ENCODE results near the gene GNAI1.

The GNAI1 gene

DNA sequence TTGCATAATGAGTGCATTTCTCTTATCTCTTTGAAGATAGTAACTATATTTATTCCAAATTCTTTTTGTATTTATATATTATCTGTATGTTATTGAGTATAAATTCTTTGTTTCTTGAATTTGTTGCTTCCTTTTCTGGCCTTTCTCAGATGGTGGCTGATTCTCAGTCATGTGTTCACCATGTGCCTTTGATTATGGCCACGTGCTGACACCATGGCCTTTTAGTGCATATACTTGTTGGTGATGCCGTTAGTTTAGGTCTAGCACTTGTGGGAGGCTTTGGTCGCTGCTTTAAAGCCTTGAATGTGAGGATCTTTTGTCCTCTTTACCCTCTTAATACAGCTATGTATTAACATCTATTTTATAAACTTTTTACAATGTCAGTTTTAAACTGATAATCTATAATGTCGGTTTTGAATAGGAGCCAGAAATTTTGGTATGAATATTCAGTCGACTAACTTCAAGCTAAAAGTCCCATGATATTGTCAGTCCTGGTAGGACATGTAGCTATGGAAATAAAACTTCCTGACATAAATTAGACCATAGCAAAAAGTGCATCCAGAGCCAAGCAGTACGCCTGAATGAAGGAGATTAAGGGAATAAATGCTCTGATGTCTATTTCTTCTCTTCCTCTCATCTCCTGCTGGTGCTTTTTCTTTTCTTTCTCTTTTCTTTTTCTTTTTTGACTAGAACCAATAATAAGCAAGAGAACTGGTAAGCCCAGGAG, 130.3 kb downstream of the GNAI1 start:
- TF ChIP-seq, protein P1, sequence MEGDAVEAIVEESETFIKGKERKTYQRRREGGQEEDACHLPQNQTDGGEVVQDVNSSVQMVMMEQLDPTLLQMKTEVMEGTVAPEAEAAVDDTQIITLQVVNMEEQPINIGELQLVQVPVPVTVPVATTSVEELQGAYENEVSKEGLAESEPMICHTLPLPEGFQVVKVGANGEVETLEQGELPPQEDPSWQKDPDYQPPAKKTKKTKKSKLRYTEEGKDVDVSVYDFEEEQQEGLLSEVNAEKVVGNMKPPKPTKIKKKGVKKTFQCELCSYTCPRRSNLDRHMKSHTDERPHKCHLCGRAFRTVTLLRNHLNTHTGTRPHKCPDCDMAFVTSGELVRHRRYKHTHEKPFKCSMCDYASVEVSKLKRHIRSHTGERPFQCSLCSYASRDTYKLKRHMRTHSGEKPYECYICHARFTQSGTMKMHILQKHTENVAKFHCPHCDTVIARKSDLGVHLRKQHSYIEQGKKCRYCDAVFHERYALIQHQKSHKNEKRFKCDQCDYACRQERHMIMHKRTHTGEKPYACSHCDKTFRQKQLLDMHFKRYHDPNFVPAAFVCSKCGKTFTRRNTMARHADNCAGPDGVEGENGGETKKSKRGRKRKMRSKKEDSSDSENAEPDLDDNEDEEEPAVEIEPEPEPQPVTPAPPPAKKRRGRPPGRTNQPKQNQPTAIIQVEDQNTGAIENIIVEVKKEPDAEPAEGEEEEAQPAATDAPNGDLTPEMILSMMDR (IDR thresholded peaks at IDR 0.05; ENCODE audit: borderline replicate concordance, extremely low read depth, low read length, poor library complexity, severe bottlenecking), result no peak
- TF ChIP-seq EZH2 (IDR thresholded peaks at IDR 0.05; ENCODE audit: borderline replicate concordance, low read depth, low read length, severe bottlenecking), result no peak
- Histone ChIP-seq H3K79me2 (ENCODE audit: insufficient read depth, low read length) (no peaks in the 10 kb centered on the region), H3K27ac (ENCODE audit: low read length) (no peak overlapping the region), H3K4me2 (ENCODE audit: insufficient read depth, low read length) (no peak overlapping the region), H3K27me3 (ENCODE audit: insufficient read depth, low read length, poor library complexity) (no peaks in the 10 kb centered on the region), H3K36me3 (ENCODE audit: insufficient read depth, low read length) (no peaks in the 10 kb centered on the region), H4K20me1 (ENCODE audit: insufficient read depth, low read length) (no peaks in the 10 kb centered on the region), H3K4me3 (ENCODE audit: low read depth in 1 of 2, low read length in 2 of 2) (no peak overlapping the region), H3K9ac (ENCODE audit: low read depth, low read length) (no peak overlapping the region), H2AFZ (ENCODE audit: low read depth, low read length) (no peak overlapping the region), H3K9me3 (ENCODE audit: insufficient read depth, low read length, severe bottlenecking) (no peaks in the 10 kb centered on the region), H3K4me1 (ENCODE audit: insufficient read depth, low read length) (no peaks in the 10 kb centered on the region)
- no peak for ATAC-seq (ENCODE audit: insufficient read depth, low read depth)
- no peak for DNase-seq

DNA sequence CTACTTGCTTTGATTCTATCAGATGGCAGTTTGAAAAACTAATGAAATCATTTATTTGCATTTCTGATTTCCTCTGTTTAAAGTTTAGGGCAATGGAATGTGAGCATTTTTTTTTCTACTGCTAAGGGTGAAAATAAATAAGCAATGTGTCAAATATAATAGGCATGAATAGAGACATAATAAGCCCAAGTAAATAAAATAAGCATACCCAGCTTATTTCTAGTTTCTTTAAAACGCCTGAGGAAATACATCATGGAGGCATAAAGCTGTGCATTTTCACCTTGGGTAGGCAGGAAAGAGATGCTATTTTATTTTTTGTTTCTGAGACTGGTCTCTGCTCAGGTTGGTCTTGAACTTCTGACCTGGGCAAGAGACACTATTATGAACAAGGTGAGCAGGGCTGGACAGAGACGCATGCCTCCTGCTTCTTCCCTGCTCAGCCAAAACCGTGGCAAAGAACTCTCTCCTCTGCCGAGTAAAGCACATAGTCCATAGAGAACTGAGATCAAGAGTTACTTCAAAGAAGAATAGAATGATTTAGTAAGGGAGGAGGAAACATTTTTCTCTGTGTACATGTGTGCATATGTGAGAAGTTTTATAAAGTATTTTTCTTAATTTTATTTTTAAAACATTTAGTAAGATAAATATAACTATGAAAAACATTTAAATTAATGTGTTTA, 138.1 kb downstream of the GNAI1 start:
- DNase-seq, result no peak
- Histone ChIP-seq H3K27me3 (ENCODE audit: insufficient read depth, low read length, poor library complexity) (no peaks in the 10 kb centered on the region), H3K4me2 (ENCODE audit: insufficient read depth, low read length) (no peak overlapping the region), H3K27ac (ENCODE audit: low read length) (no peak overlapping the region), H3K9ac (ENCODE audit: low read depth, low read length) (no peak overlapping the region), H4K20me1 (ENCODE audit: insufficient read depth, low read length) (no peaks in the 10 kb centered on the region), H3K4me3 (ENCODE audit: low read depth in 1 of 2, low read length in 2 of 2) (no peak overlapping the region), H3K9me3 (ENCODE audit: insufficient read depth, low read length, severe bottlenecking) (no peaks in the 10 kb centered on the region), H3K36me3 (ENCODE audit: insufficient read depth, low read length) (no peaks in the 10 kb centered on the region), H3K4me1 (ENCODE audit: insufficient read depth, low read length) (no peaks in the 10 kb centered on the region), H2AFZ (ENCODE audit: low read depth, low read length) (no peak overlapping the region), H3K79me2 (ENCODE audit: insufficient read depth, low read length) (no peaks in the 10 kb centered on the region)
- TF ChIP-seq, protein P1 (IDR thresholded peaks at IDR 0.05; ENCODE audit: borderline replicate concordance, extremely low read depth, low read length, poor library complexity, severe bottlenecking), result no peak
- no peak for TF ChIP-seq EZH2 (IDR thresholded peaks at IDR 0.05; ENCODE audit: borderline replicate concordance, low read depth, low read length, severe bottlenecking)
- no peak for ATAC-seq (ENCODE audit: insufficient read depth, low read depth)

DNA sequence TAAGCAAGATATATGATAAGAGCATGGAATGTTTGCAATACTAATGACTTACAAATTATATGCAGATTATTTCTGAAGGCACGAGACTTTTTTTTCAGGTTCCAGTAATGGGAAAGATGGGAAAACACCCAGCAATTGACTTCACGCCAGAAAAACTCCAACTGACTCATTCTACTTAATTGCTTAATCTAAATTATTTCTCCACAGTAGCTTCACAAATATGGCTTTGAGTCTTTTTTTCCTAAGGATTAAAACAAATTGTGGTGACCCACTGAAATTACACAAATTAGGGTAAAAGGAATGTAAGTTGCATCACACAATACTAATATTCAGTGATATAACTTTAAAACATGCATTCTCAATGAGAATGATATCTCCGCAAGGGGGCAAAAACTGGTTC, 138.7 kb downstream of the GNAI1 start:
- no peaks in the 10 kb centered on the region for H3K79me2 ChIP-seq (ENCODE audit: insufficient read depth, low read length)

More for the DNA sequence above, 138.7 kb downstream of the GNAI1 start:
- DNase-seq, result no peak
- H3K4me2 ChIP-seq (ENCODE audit: insufficient read depth, low read length), result no peak overlapping the region
- no peak overlapping the region for H2AFZ ChIP-seq (ENCODE audit: low read depth, low read length)
- H3K27ac ChIP-seq (ENCODE audit: low read length), result no peak overlapping the region
- H3K9ac ChIP-seq (ENCODE audit: low read depth, low read length), result no peak overlapping the region
- no peaks in the 10 kb centered on the region for H3K27me3 ChIP-seq (ENCODE audit: insufficient read depth, low read length, poor library complexity)
- no peaks in the 10 kb centered on the region for H3K36me3 ChIP-seq (ENCODE audit: insufficient read depth, low read length)
- no peak for ATAC-seq (ENCODE audit: insufficient read depth, low read depth)
- no peaks in the 10 kb centered on the region for H3K4me1 ChIP-seq (ENCODE audit: insufficient read depth, low read length)
- H3K4me3 ChIP-seq (ENCODE audit: low read depth in 1 of 2, low read length in 2 of 2), result no peak overlapping the region
- H3K9me3 ChIP-seq (ENCODE audit: insufficient read depth, low read length, severe bottlenecking), result no peaks in the 10 kb centered on the region
- TF ChIP-seq, protein P1 (IDR thresholded peaks at IDR 0.05; ENCODE audit: borderline replicate concordance, extremely low read depth, low read length, poor library complexity, severe bottlenecking), result no peak
- no peak for TF ChIP-seq EZH2 (IDR thresholded peaks at IDR 0.05; ENCODE audit: borderline replicate concordance, low read depth, low read length, severe bottlenecking)
- no peaks in the 10 kb centered on the region for H4K20me1 ChIP-seq (ENCODE audit: insufficient read depth, low read length)
